ENCODE measurements around the gene ZSCAN5C. TPM values are rescaled to one million over a fixed set of nuclear protein-coding genes. Genes with fewer than 3 reads are reported as not detected.

The ZSCAN5C gene
- total RNA-seq, 4 donors from 2014 or later = not detected

DNA sequence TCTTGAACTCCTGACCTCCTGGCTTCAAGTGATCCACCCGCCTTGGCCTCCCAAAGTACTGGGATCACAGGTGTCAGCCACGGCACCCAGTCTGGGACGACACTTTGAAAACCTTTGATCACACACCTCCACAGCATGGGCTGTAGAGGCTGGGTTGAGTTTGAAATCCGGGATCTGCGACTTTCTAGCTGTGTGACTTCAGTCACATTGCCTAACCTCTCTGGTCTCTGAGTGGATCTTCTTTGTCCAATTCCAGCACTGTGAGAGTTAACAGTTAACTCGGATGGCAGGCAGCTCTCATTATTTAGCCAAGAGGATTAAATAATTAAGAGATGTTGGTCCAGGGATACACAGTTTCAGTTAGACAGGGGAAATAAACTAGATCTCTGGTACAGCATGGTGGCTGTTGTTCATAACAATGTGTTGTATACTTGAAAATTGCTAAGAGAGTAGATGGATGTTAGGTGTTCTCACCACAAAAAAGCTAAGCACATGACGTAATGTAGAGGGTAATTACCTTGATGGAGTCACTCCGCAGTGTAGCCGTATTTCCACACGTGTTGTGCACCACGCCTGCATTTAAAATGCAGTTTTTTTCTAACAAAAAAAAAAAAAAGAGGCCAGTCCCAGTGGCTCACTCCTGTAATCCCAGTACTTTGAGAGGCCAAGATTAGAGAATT is 24.4 kb upstream of the ZSCAN5C start:
- H3K9me3 ChIP-seq = no peaks in the 10 kb centered on the region
- intact Hi-C loops (cut with DNase I) = no loop called here
- no peak for DNase-seq (ENCODE audit: extremely low spot score)
- no peaks in the 10 kb centered on the region for H3K36me3 ChIP-seq
- 69% methylated on average over 11 of the region's 11 CpGs for WGBS
- no peak for TF ChIP-seq EP300 (IDR thresholded peaks at IDR 0.05)
- TF ChIP-seq POLR2AphosphoS5 (IDR thresholded peaks at IDR 0.05) = no peak
- TF ChIP-seq, protein P1, sequence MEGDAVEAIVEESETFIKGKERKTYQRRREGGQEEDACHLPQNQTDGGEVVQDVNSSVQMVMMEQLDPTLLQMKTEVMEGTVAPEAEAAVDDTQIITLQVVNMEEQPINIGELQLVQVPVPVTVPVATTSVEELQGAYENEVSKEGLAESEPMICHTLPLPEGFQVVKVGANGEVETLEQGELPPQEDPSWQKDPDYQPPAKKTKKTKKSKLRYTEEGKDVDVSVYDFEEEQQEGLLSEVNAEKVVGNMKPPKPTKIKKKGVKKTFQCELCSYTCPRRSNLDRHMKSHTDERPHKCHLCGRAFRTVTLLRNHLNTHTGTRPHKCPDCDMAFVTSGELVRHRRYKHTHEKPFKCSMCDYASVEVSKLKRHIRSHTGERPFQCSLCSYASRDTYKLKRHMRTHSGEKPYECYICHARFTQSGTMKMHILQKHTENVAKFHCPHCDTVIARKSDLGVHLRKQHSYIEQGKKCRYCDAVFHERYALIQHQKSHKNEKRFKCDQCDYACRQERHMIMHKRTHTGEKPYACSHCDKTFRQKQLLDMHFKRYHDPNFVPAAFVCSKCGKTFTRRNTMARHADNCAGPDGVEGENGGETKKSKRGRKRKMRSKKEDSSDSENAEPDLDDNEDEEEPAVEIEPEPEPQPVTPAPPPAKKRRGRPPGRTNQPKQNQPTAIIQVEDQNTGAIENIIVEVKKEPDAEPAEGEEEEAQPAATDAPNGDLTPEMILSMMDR (IDR thresholded peaks at IDR 0.05) = no peak
- no peak for TF ChIP-seq POLR2A (IDR thresholded peaks at IDR 0.05; ENCODE audit: low read depth)
- peaks cover 0 to 61% (median 0%) of the 10 kb centered on the region in 4 donors for H3K27me3 ChIP-seq
- no peaks in the 10 kb centered on the region for H3K4me1 ChIP-seq
- H3K27ac ChIP-seq (replicated peaks in 1 of 4) = no peak overlapping the region
- no peak overlapping the region for H3K4me3 ChIP-seq

DNA sequence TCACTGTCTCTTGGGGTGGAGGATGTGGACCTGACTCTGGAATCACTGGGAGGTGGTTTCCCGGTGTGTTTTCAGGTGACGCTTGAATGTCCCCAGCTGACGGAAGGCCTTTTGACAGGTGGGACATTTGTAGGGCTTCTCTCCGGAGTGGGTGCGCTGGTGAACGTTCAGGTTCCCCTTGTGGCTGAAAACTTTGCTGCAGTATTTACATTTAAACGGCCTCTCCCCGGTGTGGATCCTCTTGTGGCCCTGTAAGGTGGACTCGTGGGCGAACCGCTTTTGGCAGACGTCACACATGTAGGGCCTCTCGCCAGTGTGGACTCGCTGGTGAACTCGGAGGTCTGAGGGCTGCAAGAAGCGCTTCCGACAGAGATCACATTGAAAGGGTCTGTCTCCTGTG is 12.3 kb upstream of the ZSCAN5C start:
- Histone ChIP-seq H3K27ac (replicated peaks in 1 of 4) (no peak overlapping the region), H3K36me3 (no peaks in the 10 kb centered on the region), H3K4me3 (no peak overlapping the region), H3K27me3 (peaks cover 0 to 30% (median 0%) of the 10 kb centered on the region in 4 donors), H3K9me3 (no peaks in the 10 kb centered on the region), H3K4me1 (no peaks in the 10 kb centered on the region)
- DNase-seq (ENCODE audit: extremely low spot score) = no peak
- 61% methylated on average over 12 of the region's 17 CpGs for WGBS
- TF ChIP-seq POLR2AphosphoS5 (IDR thresholded peaks at IDR 0.05) (no peak), EP300 (IDR thresholded peaks at IDR 0.05) (no peak), POLR2A (IDR thresholded peaks at IDR 0.05; ENCODE audit: low read depth) (no peak)
- TF ChIP-seq, protein P1 (IDR thresholded peaks at IDR 0.05) = no peak
- intact Hi-C loops (cut with DNase I) = no loop called here

DNA sequence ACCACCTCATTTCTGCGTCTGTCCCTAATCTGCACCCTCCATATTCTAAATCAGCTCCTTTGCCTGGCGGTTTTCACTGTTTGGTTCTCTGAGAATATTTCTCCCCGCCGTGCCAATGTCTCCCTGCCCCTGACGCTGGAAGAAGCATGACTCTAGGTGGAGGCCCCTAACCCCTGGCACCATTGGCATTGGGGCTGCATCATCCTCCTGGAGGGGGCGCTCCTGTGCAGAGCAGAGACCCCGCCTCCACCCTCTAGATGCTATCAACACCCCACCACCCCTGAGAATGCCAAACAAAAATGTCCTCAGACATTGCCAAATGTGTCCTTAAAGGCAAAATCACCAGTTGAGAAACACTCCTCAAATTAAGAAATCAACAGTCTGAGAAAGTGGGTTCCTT is 11.0 kb upstream of the ZSCAN5C start:
- Histone ChIP-seq H3K4me3 (no peak overlapping the region), H3K27ac (replicated peaks in 1 of 4) (no peak overlapping the region), H3K27me3 (peaks cover 0 to 20% (median 0%) of the 10 kb centered on the region in 4 donors), H3K4me1 (no peaks in the 10 kb centered on the region), H3K9me3 (no peaks in the 10 kb centered on the region), H3K36me3 (no peaks in the 10 kb centered on the region)
- DNase-seq (ENCODE audit: extremely low spot score) = no peak
- WGBS = 67% methylated on average over 7 of the region's 7 CpGs
- intact Hi-C loops (cut with DNase I) = no loop called here
- TF ChIP-seq, protein P1 (IDR thresholded peaks at IDR 0.05) = no peak
- TF ChIP-seq POLR2AphosphoS5 (IDR thresholded peaks at IDR 0.05) (no peak), EP300 (IDR thresholded peaks at IDR 0.05) (no peak), POLR2A (IDR thresholded peaks at IDR 0.05; ENCODE audit: low read depth) (no peak)

DNA sequence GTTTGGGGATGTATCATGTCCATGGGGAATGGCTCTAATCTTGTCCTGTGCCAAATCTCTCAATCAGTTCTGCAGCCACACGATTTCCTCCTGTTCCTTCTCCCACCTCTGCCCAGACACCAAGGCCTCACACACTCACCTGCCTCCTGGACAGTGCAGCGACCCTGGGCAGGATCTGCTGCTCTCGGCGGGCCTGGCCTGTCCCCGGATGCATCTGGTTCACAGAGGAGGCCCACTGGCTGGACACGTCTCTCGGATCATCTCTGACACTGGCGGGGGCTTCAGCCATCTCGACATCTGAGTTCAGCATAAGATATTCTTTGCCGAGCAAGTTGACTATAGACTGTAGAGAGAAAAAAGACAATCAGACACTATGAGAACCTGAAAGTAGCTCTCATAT is 10.4 kb upstream of the ZSCAN5C start:
- H3K27ac ChIP-seq (replicated peaks in 1 of 4) = no peak overlapping the region
- no peak overlapping the region for H3K4me3 ChIP-seq
- H3K9me3 ChIP-seq = no peaks in the 10 kb centered on the region
- DNase-seq (ENCODE audit: extremely low spot score) = no peak
- WGBS = 75% methylated on average over 10 of the region's 10 CpGs
- intact Hi-C loops (cut with DNase I) = no loop called here
- no peaks in the 10 kb centered on the region for H3K4me1 ChIP-seq
- H3K36me3 ChIP-seq = no peaks in the 10 kb centered on the region
- TF ChIP-seq, protein P1 (IDR thresholded peaks at IDR 0.05) = no peak
- TF ChIP-seq EP300 (IDR thresholded peaks at IDR 0.05) = no peak
- no peak for TF ChIP-seq POLR2A (IDR thresholded peaks at IDR 0.05; ENCODE audit: low read depth)
- TF ChIP-seq POLR2AphosphoS5 (IDR thresholded peaks at IDR 0.05) = no peak
- peaks cover 0 to 14% (median 0%) of the 10 kb centered on the region in 4 donors for H3K27me3 ChIP-seq
